Chondrocyte (in vitro differentiated cells): ENCODE results near the gene UGT2A3. TPM values are rescaled to one million over a fixed set of nuclear protein-coding genes. Genes with fewer than 3 reads are reported as not detected.

Source experiments
- DNase-seq: peaks from one replicate; pipeline ENCODE4 v3.0.0; 2021; ENCODE audit warnings: mixed read lengths, low spot score
- H3K27ac Mint-ChIP-seq: one replicate; pipeline ENCODE4 v1.8.0; 2021; ENCODE audit warnings: mild to moderate bottlenecking, moderate library complexity, mixed read lengths; ENCODE audit not compliant: unreplicated experiment
- H3K27me3 Mint-ChIP-seq: 2 replicates; pipeline ENCODE4 v1.8.0; 2021; ENCODE audit warnings: low read depth, mixed read lengths
- H3K36me3 Mint-ChIP-seq: 2 replicates; pipeline ENCODE4 v1.8.0; 2021; ENCODE audit warnings: low read depth, mixed read lengths
- H3K4me1 Mint-ChIP-seq: 2 replicates; pipeline ENCODE4 v1.8.0; 2021; ENCODE audit warnings: low read depth, mild to moderate bottlenecking, mixed read lengths
- H3K4me3 Mint-ChIP-seq: one replicate; pipeline ENCODE4 v1.8.0; 2021; ENCODE audit warnings: mild to moderate bottlenecking, moderate library complexity, mixed read lengths; ENCODE audit not compliant: unreplicated experiment
- H3K9me3 Mint-ChIP-seq: 2 replicates; pipeline ENCODE4 v1.8.0; 2021; ENCODE audit warnings: low read depth, mixed read lengths
- CTCF ChIP-seq: fragments of 200-600 bp; sonication (generic); IDR thresholded peaks from 2 replicates; pipeline ENCODE4 v1.5.0; 2021; ENCODE audit warnings: antibody characterized with exemption, mild to moderate bottlenecking, moderate library complexity
- total RNA-seq: library from RNA; stranded (reverse); gene quantifications from 3 replicates; pipeline ENCODE4 v1.2.1, GENCODE V29; 2021

UGT2A3 gene
- total RNA-seq, 1 donor from 2014 or later: not detected

- peaks cover 3% of the 10 kb centered on the region for H3K9me3 Mint-ChIP-seq
- no peak overlapping the region for H3K27ac Mint-ChIP-seq
- no peak for TF ChIP-seq CTCF
- H3K4me1 Mint-ChIP-seq: peaks cover 2% of the 10 kb centered on the region
- no peaks in the 10 kb centered on the region for H3K36me3 Mint-ChIP-seq
- H3K4me3 Mint-ChIP-seq: no peak overlapping the region
- no peaks in the 10 kb centered on the region for H3K27me3 Mint-ChIP-seq
- no peak for DNase-seq
Observed at GRCh38 chr4:68912807-68913206, 38.8 kb downstream of the UGT2A3 start.

GRCh38 chr4:68909385-68909784 is 42.2 kb downstream of the UGT2A3 start:
- H3K27ac Mint-ChIP-seq: no peak overlapping the region
- H3K27me3 Mint-ChIP-seq: peaks cover 3% of the 10 kb centered on the region
- peaks cover 14% of the 10 kb centered on the region for H3K4me1 Mint-ChIP-seq
- peaks cover 3% of the 10 kb centered on the region for H3K9me3 Mint-ChIP-seq
- DNase-seq: no peak
- H3K4me3 Mint-ChIP-seq: no peak overlapping the region
- no peak for TF ChIP-seq CTCF
- H3K36me3 Mint-ChIP-seq: no peaks in the 10 kb centered on the region

- peaks cover 3% of the 10 kb centered on the region for H3K27me3 Mint-ChIP-seq
- no peaks in the 10 kb centered on the region for H3K36me3 Mint-ChIP-seq
- no peak for DNase-seq
- no peak overlapping the region for H3K27ac Mint-ChIP-seq
- peaks cover 3% of the 10 kb centered on the region for H3K9me3 Mint-ChIP-seq
- no peak for TF ChIP-seq CTCF
- peaks cover 14% of the 10 kb centered on the region for H3K4me1 Mint-ChIP-seq
- no peak overlapping the region for H3K4me3 Mint-ChIP-seq
Observed at GRCh38 chr4:68907788-68908700, 43.6 kb downstream of the UGT2A3 start.

- peaks cover 3% of the 10 kb centered on the region for H3K27me3 Mint-ChIP-seq
- no peaks in the 10 kb centered on the region for H3K36me3 Mint-ChIP-seq
- TF ChIP-seq CTCF: no peak
- H3K27ac Mint-ChIP-seq: no peak overlapping the region
- H3K4me3 Mint-ChIP-seq: no peak overlapping the region
- H3K9me3 Mint-ChIP-seq: no peaks in the 10 kb centered on the region
- peaks cover 14% of the 10 kb centered on the region for H3K4me1 Mint-ChIP-seq
- no peak for DNase-seq
Observed at GRCh38 chr4:68907245-68907644, 44.4 kb downstream of the UGT2A3 start.

- Mint-ChIP-seq H3K4me1 (peaks cover 14% of the 10 kb centered on the region), H3K4me3 (no peak overlapping the region), H3K27me3 (peaks cover 3% of the 10 kb centered on the region), H3K27ac (no peak overlapping the region), H3K36me3 (no peaks in the 10 kb centered on the region), H3K9me3 (no peaks in the 10 kb centered on the region)
- DNase-seq: no peak
- no peak for TF ChIP-seq CTCF
Observed at GRCh38 chr4:68906780-68907137, 44.8 kb downstream of the UGT2A3 start.
